Stimulated activated CD8-positive, alpha-beta memory T cell treated with anti-CD3 and anti-CD28 coated beads, Interleukin-12 subunit alpha, Interleukin-12 subunit beta, amount 100 ng/mL, for 4 hours (primary cell): ENCODE data around the gene FCGR3A.
A peak's percentile ranks its signal among the peaks of the same experiment; 100 is the strongest.
"Not testable (repeated sequence)": the region's sequence is repeated elsewhere in the genome, so short reads cannot be mapped to it uniquely, and the experiment has no call there.

Source experiments
- DNase-seq: peaks from one replicate; pipeline ENCODE4 v3.0.0-alpha.2; 2020; ENCODE audit warnings: low read depth

Gene FCGR3A

DNA sequence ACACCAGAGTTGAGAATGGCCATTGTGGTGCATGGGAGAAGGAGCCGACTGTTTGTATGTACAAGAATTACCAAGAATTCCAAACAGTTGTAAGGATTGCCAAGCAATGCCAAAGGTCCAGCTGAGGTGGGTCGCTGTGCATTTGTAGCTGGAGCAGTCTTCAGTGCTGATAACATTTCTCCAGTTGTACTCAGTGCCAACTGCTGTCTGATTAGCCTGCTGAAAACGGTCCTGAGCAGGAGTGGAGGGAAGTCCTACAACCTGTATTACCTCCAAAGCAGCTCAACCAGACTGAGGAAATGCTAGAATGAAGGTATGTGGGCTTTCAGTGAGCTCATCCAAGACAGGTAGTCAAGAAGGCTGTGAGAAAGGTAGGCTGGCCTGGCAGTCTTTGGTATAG is 6.5 kb upstream of the FCGR3A start:
- not testable (repeated sequence) for DNase-seq

DNA sequence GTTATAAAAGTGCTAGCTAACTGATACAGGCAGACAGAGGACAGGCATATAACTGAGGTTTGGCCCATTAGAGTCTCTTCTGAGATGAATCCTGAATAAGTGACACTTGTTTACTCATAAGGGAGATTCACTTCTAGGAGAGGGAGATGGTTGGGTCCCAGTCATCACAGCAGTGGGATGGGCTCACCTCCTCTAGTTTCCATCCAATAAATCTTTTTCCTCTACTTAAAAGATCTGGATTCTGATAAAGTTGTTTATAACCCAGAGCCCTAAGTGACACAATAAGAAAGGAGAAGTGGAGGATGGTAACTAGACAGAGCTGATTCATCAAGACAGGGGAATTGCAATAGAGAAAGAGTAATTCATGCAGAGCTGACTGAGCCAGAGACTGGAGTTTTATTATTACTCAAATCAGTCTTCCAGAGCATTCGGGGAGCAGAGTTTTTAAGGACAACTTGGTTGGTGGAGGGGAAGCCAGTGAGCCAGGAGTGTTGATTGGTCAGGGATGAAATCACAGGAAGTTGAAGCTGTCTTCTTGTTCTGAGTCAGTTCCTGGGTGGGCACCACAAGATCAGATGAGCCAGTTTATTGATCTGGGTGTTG is 5.3 kb upstream of the FCGR3A start:
- not testable (repeated sequence) for DNase-seq

DNA sequence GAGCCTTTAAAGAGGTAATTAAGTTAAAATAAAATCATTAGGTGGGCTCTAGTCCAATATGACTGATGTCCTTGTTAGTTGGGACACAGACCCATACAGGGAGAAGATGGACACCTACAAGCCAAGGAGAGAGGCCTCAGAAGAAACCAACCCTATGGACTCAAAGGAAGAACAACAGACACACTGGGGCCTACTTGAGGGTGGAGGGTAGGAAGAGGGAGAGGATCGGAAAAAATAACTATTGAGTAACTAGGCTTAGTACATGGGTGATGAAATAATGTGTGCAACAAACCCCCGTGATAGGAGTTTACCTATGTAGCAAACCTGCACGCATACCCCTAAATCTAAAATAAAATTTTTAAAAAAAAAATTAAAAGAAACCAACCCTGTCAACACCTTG is 4.7 kb upstream of the FCGR3A start:
- not testable (repeated sequence) for DNase-seq

DNA sequence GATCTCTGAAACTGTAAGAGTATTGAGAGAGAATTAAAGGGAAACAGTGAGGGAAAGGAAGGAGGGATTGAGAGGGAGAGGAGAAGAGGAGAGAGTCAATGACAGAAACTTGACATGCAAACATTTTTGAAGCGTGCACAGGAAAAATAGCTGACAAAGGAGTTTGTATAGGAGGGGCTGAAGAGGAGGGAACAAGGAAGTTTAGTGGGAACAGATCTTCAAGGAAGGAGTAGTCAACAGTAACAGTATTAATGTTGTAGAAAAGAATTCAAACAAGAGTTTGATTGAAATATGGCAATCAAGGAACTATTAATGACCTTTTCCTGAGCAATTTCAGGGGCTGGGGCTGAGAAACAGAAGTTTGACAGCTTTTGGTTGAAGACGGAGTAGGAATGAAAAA is 4.0 kb upstream of the FCGR3A start:
- DNase-seq: not testable (repeated sequence)

DNA sequence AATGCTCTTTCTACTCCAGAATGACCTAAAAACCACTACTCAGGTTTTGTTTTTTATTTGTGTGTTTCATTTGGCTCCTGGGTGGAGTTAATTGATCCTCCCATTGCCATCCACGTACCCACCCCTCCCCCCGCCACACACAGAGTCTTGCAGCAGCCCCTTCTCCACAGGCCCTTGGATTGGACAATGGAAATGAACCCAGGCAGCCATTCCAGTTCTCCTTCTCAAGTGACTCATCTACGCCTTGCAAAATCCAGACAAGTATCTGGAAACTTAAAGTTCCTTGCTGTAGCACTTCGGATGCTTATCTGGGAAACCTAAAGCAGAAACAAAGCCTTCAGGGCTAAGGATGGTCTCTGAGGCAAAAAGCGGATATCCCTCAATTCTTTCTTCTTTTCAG is 1.3 kb upstream of the FCGR3A start:
- not testable (repeated sequence) for DNase-seq

DNA sequence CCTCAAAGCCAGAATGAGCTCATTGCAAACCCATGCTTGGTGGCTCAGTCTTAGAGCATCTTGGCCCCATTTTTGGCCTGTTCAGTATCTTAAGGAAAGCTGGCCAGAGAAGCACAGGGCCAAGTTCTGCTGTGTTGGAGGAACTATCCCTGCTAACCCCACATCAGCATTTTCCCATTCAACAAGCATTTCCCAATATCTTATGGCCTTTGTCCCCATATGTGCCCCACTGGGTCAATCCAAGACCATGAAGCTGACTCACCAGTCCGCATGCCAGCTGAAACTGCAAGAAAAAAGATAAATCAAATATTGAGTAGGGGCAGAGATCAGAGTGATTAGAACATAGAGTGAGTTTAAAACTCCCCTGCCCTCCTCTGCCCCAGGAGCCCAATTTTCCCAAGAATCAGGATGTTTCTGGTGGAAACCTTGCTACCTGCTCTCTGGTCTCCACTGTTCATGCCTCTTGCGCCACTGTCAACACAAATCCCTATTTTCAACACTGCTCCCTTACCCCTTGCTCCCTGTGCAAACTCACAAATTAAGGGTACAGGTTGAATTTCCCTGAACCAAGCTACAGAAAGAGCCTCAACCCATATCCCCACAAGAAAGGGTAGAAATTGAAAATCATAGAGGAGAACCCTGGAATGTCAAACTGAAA is 740 bp downstream of the FCGR3A start:
- DNase-seq: not testable (repeated sequence)

DNA sequence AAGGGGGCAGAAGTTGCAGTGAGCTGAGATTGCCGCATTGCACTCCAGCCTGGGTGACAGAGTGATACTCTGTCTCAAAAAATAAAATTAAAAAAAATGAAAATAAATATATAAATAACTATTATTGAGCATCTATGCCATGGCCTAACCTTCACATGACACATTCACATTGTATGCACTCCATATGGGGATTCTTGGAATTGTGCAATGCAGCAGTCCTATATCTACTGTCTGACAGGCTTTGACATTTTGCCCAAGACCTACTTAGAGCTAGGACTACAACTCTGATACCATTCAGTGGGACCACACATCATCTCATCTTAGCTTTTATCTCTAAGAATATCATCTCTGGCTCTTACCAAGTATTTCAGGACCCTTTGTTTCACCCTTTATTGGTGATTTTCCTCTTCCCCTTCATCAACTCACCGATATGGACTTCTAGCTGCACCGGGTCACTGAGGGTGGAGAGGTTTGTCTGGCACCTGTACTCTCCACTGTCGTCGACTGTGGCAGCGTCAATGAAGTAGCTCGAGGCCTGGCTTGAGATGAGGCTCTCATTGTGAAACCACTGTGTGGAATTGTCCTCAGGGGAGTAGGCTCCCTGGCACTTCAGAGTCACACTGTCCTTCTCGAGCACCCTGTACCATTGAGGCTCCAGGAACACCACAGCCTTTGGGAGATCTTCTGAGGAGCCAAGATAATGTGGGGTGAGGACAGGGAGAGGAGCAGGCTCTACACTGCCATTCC is 1.4 kb downstream of the FCGR3A start:
- DNase-seq: not testable (repeated sequence)

DNA sequence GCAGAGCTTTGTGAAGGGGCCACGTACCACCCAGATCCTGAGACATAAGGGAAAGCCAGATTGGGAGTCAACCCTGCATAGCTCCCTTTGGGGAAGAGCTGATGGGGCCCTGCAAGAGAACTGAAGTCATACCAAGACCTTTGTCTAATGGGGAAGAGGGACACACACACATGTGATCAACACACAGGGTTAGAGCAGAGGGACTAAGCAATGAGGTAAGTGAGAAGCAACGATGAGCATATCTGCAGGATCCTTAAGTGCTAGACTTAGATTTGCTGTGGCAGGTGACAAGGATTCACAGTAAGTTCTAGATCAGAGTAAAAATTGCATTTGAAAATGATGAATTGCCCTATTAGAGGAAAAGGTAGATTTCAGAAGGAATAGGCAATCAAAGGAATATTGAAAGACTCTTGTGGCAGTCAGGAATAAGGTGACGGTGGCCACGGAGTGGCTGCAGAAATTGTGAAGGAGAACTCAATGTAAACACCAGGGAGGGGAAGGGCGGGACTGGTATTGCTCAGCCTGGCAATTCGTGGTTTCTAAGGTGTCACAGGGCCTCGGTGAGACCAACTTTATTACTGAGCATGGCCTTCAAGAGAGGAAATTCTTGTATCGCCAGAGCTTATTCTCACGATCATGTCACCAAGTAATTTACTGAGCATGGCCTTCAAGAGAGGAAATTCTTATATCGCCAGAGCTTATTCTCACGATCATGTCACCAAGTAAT is 4.5 kb downstream of the FCGR3A start:
- DNase-seq: not testable (repeated sequence)

DNA sequence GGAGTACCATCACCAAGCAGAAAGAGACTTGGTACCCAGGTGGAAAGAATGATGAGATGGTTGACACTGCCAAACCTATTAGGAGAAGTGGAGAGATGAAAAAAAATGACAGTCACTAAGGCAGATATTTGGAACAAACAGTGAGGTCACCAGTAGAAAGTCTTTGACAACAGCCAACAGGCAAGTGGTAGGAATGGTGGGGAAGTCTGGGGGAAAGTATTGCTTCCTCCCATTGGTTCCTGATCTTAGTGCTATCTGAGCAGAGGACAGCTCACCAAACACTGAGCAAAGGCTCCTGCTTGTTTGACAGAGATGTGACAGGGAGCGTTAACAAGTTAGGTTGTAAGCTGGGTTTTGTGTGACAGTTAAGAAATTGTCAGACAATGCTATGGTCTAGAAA is 6.5 kb downstream of the FCGR3A start:
- DNase-seq: not testable (repeated sequence)

DNA sequence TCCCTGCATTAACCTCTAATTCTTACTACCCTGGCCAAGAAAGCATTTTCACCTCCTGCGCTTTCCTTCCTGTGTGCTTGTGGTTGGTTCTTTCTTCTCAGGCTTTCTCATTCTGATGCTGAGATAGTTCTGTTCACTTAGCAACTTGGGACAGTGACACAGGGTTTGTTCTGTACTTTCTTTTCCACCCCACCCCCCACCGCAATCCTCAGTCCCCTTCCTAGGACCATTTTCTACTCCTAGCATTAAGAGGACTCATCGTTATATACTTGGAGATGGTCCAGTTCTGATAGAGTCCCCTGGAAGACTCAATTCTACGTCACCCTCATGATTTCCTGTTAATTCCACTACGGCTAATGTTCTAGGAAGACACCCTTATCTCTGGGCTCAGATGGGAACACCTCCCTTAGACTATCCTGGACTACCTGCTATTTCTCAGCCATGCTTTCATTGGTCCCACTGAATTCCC is 7.5 kb downstream of the FCGR3A start:
- DNase-seq: not testable (repeated sequence)

DNA sequence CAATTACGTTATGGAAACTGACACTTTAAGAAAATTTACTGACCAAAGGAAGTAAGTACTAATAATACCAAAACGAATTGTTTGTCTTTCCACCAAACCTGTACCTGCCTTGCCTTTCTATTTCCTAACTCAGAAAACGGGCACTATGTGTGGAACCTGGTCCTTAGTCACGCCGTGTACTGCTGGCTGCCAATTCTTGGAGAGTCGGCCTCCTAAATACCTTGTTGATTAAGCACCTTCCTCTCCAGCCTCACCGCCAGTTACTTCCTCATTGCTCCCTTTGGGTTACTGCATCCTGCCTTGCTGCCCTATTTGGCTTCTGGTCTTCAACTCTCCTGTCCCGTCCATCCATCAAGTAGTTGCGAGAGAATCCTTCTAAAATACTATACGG is 9.1 kb downstream of the FCGR3A start:
- not testable (repeated sequence) for DNase-seq

DNA sequence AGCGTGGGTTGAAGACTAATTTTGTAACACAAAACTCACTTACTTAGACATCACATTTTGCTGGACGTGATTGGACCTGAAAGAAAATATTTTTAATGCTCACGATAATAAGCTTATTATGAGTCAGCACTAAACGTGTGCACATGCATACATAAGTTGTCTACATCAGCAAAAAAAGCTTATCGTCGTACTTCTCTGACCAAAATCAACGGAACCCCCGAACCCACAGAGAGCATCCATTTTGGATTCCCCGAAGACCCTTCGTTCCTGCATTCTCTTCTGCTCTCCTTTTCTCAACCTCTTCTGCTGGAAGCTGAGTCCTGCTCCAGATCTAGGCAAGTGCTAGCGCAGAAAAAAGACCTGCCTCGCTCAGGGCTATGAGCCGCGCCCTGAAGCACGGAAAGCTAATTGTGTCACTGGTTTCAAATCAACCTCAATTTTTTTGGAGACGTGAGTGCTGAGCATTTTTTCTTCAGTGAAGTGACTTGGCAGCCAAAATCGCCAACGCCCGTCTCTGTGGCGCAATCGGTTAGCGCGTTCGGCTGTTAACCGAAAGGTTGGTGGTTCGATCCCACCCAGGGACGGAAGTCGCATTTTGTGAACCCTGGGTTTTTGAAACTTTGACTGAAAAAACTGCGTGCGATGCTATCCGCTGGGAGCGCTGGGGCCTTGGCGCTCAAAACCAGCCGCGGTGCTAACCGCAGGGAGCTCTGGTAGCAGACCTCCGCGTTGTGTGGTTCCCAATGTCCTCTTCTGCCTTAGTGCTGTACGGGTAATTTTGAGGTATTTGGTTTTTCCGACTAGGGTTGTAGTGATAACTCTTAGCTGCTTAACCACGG is 9.7 kb downstream of the FCGR3A start:
- peak; percentile 81 for DNase-seq

DNA sequence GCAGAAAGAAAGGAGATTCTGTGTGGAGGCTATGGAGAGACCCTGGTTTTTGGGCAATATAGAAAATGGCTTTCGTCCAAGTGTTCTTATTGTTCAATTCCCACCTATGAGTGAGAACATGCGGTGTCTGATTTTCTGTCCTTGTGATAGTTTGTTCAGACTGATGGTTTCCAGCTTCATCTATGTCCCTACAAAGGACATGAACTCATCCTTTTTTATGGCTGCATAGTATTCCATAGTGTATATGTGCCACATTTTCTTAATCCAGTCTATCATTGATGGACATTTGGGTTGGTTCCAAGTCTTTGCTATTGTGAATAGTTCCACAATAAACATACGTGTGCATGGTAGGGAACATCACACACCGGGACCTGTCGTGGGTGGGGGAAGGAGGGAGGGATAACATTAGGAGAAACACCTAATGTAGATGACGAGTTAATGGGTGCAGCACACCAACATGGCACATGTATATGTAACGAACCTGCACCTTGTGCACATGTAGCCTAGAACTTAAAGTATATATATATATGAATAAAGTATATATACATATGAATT is 10.6 kb downstream of the FCGR3A start:
- DNase-seq: not testable (repeated sequence)

DNA sequence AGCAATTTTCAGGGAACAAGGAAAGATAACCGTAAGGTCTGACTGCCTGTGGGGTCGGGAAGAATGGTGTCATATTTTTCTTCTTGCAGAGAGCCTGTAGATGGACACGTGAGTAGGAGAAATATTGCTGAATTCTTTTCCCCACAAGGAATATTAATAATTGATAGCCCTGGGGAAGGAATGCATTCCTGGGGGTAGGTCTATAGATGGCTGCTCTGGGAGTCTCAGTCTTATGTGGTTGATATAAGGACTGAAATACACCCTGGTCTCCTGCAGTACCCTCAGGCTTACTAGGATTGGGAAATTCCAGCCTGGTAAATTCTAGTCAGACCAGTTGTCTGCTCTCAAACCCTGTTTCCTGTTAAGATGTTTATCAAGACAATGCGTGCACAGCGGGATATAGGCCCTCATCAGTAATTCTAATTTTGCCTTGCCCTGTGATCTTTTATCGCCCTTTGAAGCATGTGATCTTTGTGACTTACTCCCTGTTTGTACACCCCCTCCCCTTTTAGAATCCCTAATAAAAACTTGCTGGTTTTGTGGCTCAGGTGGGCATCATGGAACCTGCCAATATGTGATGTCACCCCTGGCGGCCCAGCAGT is 12.4 kb downstream of the FCGR3A start:
- not testable (repeated sequence) for DNase-seq

DNA sequence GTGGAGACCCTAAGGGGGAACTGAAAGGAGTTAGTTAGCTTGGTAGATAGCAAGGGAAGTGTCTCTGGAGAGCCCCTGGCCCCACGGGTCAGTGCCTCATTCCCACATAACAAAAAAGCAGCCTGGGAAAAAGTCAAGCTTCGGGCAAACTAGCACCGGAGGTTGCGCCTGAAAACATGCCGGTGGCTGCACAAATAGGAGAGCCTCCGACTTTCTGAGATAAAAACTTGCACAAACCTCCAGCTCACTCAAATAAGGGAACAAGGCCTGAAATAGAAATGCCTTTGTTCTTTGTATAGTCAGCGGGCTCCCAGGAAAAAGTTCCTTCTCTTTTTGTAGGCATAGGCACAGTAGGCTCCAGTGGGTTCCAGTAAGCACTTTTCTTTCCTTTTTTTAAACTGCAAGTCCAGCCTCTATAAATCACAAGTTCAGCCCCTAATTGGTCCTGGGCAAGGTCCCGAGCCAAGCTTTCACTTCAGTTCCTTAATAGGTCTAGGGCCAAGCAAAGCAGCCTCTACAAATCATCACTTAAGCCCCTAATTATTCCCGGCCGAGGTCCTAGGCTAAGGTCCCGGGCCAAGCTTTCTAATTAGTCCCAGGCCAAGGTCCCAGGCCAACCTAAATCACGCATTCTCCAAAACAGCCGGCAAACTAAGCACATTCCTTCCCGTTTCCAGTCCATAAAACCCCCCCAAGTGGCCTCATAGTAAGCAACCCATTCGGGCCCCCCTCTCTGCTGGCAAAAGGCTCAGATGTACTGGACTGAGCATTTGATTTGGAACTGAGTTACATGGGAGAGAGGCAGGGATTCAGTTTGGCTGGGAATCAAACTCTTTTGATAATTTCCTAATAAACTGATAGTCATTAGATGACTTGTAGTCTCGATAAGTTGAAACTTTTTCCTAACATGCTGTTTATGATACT is 16.7 kb downstream of the FCGR3A start:
- not testable (repeated sequence) for DNase-seq

DNA sequence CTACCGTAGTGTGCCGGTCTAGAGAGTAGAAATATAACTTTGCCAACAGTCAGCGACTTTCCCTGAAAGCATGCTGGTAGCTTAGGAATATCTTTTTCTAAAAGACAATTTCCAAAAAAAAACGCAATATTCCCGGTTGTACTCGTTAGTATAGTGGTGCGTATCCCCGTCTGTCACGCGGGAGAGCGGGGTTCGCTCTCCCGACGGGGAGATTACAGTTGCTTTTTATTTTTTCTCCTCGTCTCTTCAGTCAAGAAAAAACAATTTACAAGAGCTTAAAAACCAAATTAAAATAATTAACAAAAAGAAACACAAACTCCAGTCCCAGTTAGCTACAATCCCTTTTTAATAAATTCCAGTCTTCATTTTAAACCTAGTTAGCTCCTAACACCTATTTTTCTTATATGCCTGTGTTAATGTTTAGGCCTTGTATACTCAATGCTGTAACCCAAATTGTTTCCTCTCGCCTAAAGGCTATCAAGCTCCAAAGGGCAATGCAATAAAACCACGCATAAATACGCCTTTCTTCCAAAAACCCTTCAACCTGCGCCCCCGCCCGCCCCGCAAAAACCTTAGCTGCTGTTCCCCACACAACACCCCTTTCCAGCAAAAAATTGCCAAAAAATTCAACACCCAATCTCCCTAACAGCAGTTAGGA is 17.5 kb downstream of the FCGR3A start:
- DNase-seq: no peak

DNA sequence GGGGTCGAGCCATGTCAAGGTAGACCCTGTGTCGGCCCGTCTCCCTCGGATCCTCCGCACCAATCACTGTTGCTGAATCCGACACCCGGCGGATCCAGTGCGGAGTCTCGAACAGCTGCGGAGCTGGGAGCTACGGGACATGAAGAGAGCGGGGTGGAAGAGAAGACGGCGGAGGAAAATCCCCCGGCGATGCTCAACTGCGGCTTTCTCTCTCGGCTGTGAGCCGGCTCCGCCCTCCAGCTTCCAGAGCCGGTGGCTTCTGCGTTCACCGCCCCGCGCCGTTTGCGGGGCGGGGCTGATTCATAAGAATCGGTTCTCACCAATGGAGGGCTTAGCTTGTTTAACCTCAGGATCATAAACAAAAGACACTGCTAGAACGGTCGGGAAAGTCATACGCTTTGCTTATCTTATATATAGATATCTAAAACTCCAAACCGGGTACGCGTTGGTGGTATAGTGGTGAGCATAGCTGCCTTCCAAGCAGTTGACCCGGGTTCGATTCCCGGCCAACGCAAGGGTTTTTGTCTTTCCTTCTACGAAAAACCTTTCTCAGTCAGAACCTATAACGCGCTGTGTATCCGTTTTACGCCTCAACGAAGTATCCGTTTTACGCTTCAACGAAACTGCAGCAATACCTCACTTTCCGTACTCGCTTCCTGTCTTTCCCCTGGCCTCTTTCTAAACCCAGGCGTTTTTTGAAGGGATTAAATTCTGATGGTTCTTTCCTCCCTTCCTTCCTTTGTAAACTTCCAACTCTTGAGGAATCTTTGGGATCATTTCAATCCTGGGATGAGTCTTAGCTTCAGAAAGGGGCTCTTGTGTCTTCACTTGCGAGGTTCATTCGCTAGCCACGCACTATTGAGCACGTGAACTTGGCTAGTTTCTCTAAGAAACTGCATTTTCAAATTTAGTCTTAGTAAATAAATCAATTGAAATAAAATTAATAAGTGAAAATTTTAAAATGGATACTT is 18.7 kb downstream of the FCGR3A start:
- DNase-seq: peak; percentile 74

DNA sequence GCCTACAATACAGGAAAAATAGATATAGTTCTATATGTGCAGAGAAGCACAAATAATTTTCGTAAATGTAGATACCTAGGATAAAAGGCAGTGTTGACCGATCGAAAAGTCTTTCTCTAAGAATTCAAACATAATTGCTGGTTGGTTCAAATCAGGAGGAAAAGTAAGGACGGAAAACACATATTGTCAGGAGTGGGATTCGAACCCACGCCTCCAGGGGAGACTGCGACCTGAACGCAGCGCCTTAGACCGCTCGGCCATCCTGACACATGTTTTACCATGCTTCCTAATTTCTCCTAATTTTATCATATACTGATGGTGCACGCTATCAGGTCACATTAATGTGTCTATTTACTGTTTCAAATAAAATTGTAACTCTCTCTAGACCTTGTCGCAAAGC is 19.5 kb downstream of the FCGR3A start:
- DNase-seq: peak; percentile 48
